Measurements from ENCODE around the gene LPP.

Gene LPP

GRCh38 chr3:188465311-188465710 lies 311.4 kb downstream of the LPP start:
- Histone ChIP-seq H3K9me3 (replicated peaks; ENCODE audit: insufficient read depth, low read length) (no peaks in the 10 kb centered on the region), H3K27ac (ENCODE audit: low read length) (no peak overlapping the region), H4K20me1 (ENCODE audit: insufficient read depth, low read length) (no peaks in the 10 kb centered on the region), H3K27me3 (replicated peaks; ENCODE audit: insufficient read depth, low read length) (no peaks in the 10 kb centered on the region), H3F3A (ENCODE audit: insufficient read depth, low read length) (no peaks in the 10 kb centered on the region), H3K9me2 (replicated peaks; ENCODE audit: insufficient read depth, low read length) (no peaks in the 10 kb centered on the region), H3K9ac (ENCODE audit: low read length) (no peak overlapping the region), H3K36me3 (replicated peaks; ENCODE audit: insufficient read depth, low read length) (no peaks in the 10 kb centered on the region), H3K79me2 (ENCODE audit: low read length) (no peaks in the 10 kb centered on the region), H3K4me1 (ENCODE audit: low read length) (no peaks in the 10 kb centered on the region), H3K4me3 (ENCODE audit: low read length) (no peak overlapping the region), H3K4me2 (ENCODE audit: low read depth, low read length) (no peak overlapping the region), H2AFZ (ENCODE audit: low read length) (no peak overlapping the region)
- TF ChIP-seq CTCF (IDR thresholded peaks at IDR 0.05; ENCODE audit: low read length) (no peak), EZH2 (optimal IDR thresholded peaks at IDR 0.05; ENCODE audit: low read depth, low read length) (no peak), EZH2phosphoT487 (IDR thresholded peaks at IDR 0.05; ENCODE audit: low read length) (no peak)
- no peak for DNase-seq

DNA sequence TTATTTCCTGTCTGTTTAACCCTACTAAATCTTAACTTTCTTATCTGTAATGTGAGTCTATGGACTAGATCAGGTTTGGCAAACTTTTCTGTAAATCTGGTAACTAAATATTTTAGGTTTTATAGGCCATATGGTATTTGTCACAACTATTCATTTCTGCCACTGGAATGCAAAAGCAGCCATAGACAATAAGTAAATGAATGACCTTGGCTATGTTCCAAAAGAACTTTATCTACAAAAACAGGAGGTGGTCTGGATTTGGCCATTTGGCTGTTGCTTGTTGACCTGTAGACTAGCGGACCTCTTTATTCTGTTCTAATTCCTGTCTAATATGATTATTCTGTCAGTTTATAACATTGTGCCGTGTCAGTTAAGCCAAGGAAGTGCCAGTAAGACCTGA lies 314.2 kb downstream of the LPP start:
- TF ChIP-seq EZH2phosphoT487 (IDR thresholded peaks at IDR 0.05; ENCODE audit: low read length), result no peak
- TF ChIP-seq EZH2 (optimal IDR thresholded peaks at IDR 0.05; ENCODE audit: low read depth, low read length), result no peak
- no peak for TF ChIP-seq CTCF (IDR thresholded peaks at IDR 0.05; ENCODE audit: low read length)
- no peak overlapping the region for H3K4me3 ChIP-seq (ENCODE audit: low read length)
- no peak overlapping the region for H3K27ac ChIP-seq (ENCODE audit: low read length)
- H4K20me1 ChIP-seq (ENCODE audit: insufficient read depth, low read length), result no peaks in the 10 kb centered on the region
- no peaks in the 10 kb centered on the region for H3K4me1 ChIP-seq (ENCODE audit: low read length)
- H3K36me3 ChIP-seq (replicated peaks; ENCODE audit: insufficient read depth, low read length), result no peaks in the 10 kb centered on the region
- H3K4me2 ChIP-seq (ENCODE audit: low read depth, low read length), result no peak overlapping the region
- H3F3A ChIP-seq (ENCODE audit: insufficient read depth, low read length), result no peaks in the 10 kb centered on the region
- no peaks in the 10 kb centered on the region for H3K9me3 ChIP-seq (replicated peaks; ENCODE audit: insufficient read depth, low read length)
- no peak overlapping the region for H2AFZ ChIP-seq (ENCODE audit: low read length)
- no peaks in the 10 kb centered on the region for H3K9me2 ChIP-seq (replicated peaks; ENCODE audit: insufficient read depth, low read length)
- no peaks in the 10 kb centered on the region for H3K79me2 ChIP-seq (ENCODE audit: low read length)
- no peak for DNase-seq
- no peak overlapping the region for H3K9ac ChIP-seq (ENCODE audit: low read length)
- H3K27me3 ChIP-seq (replicated peaks; ENCODE audit: insufficient read depth, low read length), result no peaks in the 10 kb centered on the region

DNA sequence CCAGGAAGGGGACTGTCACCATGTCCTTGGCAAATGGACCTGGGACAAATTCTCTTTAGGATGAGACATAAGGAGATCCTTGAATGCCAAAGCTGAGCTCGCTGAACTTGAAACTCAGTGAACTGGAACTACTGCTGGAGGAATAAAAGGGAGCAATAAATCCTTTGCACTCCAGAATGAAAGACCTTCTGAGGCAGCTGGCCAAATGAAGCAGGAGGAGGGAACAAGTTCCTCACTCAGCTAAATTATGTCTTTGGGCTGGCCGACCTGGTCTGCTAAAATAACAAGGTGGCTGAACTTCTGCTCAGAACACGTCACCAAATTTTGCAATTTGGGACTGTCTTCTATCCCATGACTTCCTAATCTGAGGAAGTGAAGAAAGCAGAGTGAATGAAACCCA lies 314.7 kb downstream of the LPP start:
- H3K27me3 ChIP-seq (replicated peaks; ENCODE audit: insufficient read depth, low read length), result no peaks in the 10 kb centered on the region
- DNase-seq, result no peak
- H2AFZ ChIP-seq (ENCODE audit: low read length), result no peak overlapping the region
- no peaks in the 10 kb centered on the region for H3F3A ChIP-seq (ENCODE audit: insufficient read depth, low read length)
- H3K4me2 ChIP-seq (ENCODE audit: low read depth, low read length), result no peak overlapping the region
- no peaks in the 10 kb centered on the region for H3K36me3 ChIP-seq (replicated peaks; ENCODE audit: insufficient read depth, low read length)
- no peaks in the 10 kb centered on the region for H3K9me3 ChIP-seq (replicated peaks; ENCODE audit: insufficient read depth, low read length)
- H3K79me2 ChIP-seq (ENCODE audit: low read length), result no peaks in the 10 kb centered on the region
- no peaks in the 10 kb centered on the region for H3K9me2 ChIP-seq (replicated peaks; ENCODE audit: insufficient read depth, low read length)
- no peaks in the 10 kb centered on the region for H4K20me1 ChIP-seq (ENCODE audit: insufficient read depth, low read length)
- no peak overlapping the region for H3K4me3 ChIP-seq (ENCODE audit: low read length)
- H3K9ac ChIP-seq (ENCODE audit: low read length), result no peak overlapping the region
- no peak for TF ChIP-seq CTCF (IDR thresholded peaks at IDR 0.05; ENCODE audit: low read length)
- no peak for TF ChIP-seq EZH2phosphoT487 (IDR thresholded peaks at IDR 0.05; ENCODE audit: low read length)
- no peak for TF ChIP-seq EZH2 (optimal IDR thresholded peaks at IDR 0.05; ENCODE audit: low read depth, low read length)
- H3K27ac ChIP-seq (ENCODE audit: low read length), result no peak overlapping the region
- H3K4me1 ChIP-seq (ENCODE audit: low read length), result no peaks in the 10 kb centered on the region

All from MM.1S (cell line).